HCT116 (cell line): ENCODE results near the gene TLCD3B. TPM values are rescaled to one million over a fixed set of nuclear protein-coding genes. Genes with fewer than 3 reads are reported as not detected.

ENCODE experiments used
- ATAC-seq: fragments of 200-7000 bp; cut with Tn5 transposase; 2 replicates; pipeline ENCODE4 v1.9.1; 2020; ENCODE audit warnings: mild to moderate bottlenecking, moderate library complexity
- BruUV-seq: library from RNA; stranded (reverse); fragments of 400-500 nt; replicated peaks from 2 replicates; lab custom pipeline; 2021; lab: Mats Ljungman, UMichigan
- CTCF ChIA-PET: fragments of 300-600 bp; sonication (Branson Sonifier 250); formaldehyde crosslinking; loops from one replicate; lab custom pipeline; 2021; ENCODE audit warnings: antibody characterized with exemption; lab: Charles Lee
- POLR2A ChIA-PET: fragments of 300-600, 350-600 bp; sonication (Branson Sonifier 250); formaldehyde crosslinking; loops from one replicate; lab custom pipeline; 2021; ENCODE audit warnings: antibody characterized with exemption; lab: Charles Lee
- RAD21 ChIA-PET, 2 experiments: fragments of 300-600 bp; sonication (Branson Sonifier 250); formaldehyde crosslinking; loops; one replicate each; lab custom pipeline; 2023; ENCODE audit warnings: low total read pairs in 2 of 2; ENCODE audit not compliant: uncharacterized antibody in 2 of 2, unreplicated experiment in 2 of 2, low non-redundant PET in 1 of 2; lab: Charles Lee
- DNase-seq: peaks from one replicate; pipeline ENCODE4 v3.0.0-alpha.2; 2010; ENCODE audit warnings: low read depth, low spot score
- H2AFZ ChIP-seq: fragments of 200-600 bp; shearing (Covaris generic), sonication (generic); 2 replicates; pipeline ENCODE4 v1.6.1; 2017; ENCODE audit warnings: low read depth, mixed run types, mixed read lengths, antibody characterized with exemption, low read length; ENCODE audit not compliant: poor library complexity, severe bottlenecking
- H3K27ac ChIP-seq: 2 replicates; pipeline ENCODE4 v1.5.1; 2012; ENCODE audit warnings: low read depth, low read length
- H3K27me3 ChIP-seq: fragments of 200-600 bp; sonication (generic); 2 replicates; pipeline ENCODE4 v1.6.1; 2016; ENCODE audit warnings: mixed run types, low read length, mixed read lengths; ENCODE audit not compliant: insufficient read depth
- H3K36me3 ChIP-seq, 2 experiments: fragments of 200-500 bp in 1 of 2; fragments of 200-600 bp in 1 of 2; sonication (Bioruptor generic) in 1 of 2; sonication (generic) in 1 of 2; 2 replicates each; pipeline versions ENCODE4 v1.5.1 to v1.6.1; 2014 to 2016; ENCODE audit warnings: low read length in 2 of 2, inconsistent platforms in 1 of 2, mixed read lengths in 1 of 2, mixed run types in 1 of 2; ENCODE audit not compliant: insufficient read depth in 2 of 2, control insufficient read depth in 1 of 2
- H3K4me1 ChIP-seq, 2 experiments: fragments of 200-600 bp in 1 of 2; sonication (generic) in 1 of 2; 2 replicates each; pipeline versions ENCODE4 v1.5.1 to v1.6.1; 2012 to 2017; ENCODE audit warnings: low read length in 2 of 2, inconsistent platforms in 1 of 2, mild to moderate bottlenecking in 1 of 2, mixed read lengths in 1 of 2, mixed run types in 1 of 2, moderate library complexity in 1 of 2; ENCODE audit not compliant: insufficient read depth in 2 of 2, control insufficient read depth in 1 of 2
- H3K4me2 ChIP-seq: fragments of 200-600 bp; sonication (generic); 2 replicates; pipeline ENCODE4 v1.6.1; 2017; ENCODE audit warnings: mixed run types, low read length, mixed read lengths
- H3K4me3 ChIP-seq, 2 experiments: fragments of 200-600 bp in 1 of 2; sonication (generic) in 1 of 2; replicated peaks in 1 of 2; 2 replicates each; pipeline ENCODE4 v1.5.1; 2011 to 2016; ENCODE audit warnings: low read length in 2 of 2, control low read depth in 1 of 2, low read depth in 1 of 2, mild to moderate bottlenecking in 1 of 2, mixed read lengths in 1 of 2, mixed run types in 1 of 2
- H3K79me2 ChIP-seq: fragments of 200-600 bp; sonication (generic); 2 replicates; pipeline ENCODE4 v1.6.1; 2017; ENCODE audit warnings: mild to moderate bottlenecking, mixed run types, low read length, moderate library complexity, mixed read lengths; ENCODE audit not compliant: insufficient read depth
- H3K9ac ChIP-seq: fragments of 200-600 bp; sonication (generic); 2 replicates; pipeline ENCODE4 v1.6.1; 2016; ENCODE audit warnings: low read length, mixed read lengths
- H3K9me2 ChIP-seq: fragments of 200-600 bp; sonication (generic), shearing (Covaris generic); 2 replicates; pipeline ENCODE4 v1.6.1; 2017; ENCODE audit warnings: mixed run types, mild to moderate bottlenecking, moderate library complexity; ENCODE audit not compliant: insufficient read depth
- H3K9me3 ChIP-seq, 2 experiments: fragments of 200-500 bp in 1 of 2; fragments of 200-600 bp in 1 of 2; sonication (Bioruptor generic) in 1 of 2; sonication (generic) in 1 of 2; 2 replicates each; pipeline ENCODE4 v1.6.1; 2014 to 2017; ENCODE audit warnings: low read length in 2 of 2, mixed read lengths in 2 of 2, inconsistent platforms in 1 of 2, low read depth in 1 of 2, mild to moderate bottlenecking in 1 of 2, mixed run types in 1 of 2, moderate library complexity in 1 of 2; ENCODE audit not compliant: control insufficient read depth in 1 of 2, insufficient read depth in 1 of 2
- H4K20me1 ChIP-seq: fragments of 200-600 bp; sonication (generic), shearing (Covaris generic); 2 replicates; pipeline ENCODE4 v1.6.1; 2017; ENCODE audit warnings: mixed run types, mild to moderate bottlenecking, moderate library complexity; ENCODE audit not compliant: insufficient read depth
- ATF3 ChIP-seq: IDR thresholded peaks from 2 replicates; pipeline ENCODE4 v1.6.1; 2012
- CBX3 ChIP-seq: IDR thresholded peaks from 2 replicates; pipeline ENCODE4 v1.6.1; 2012; ENCODE audit warnings: low read depth
- CTCF ChIP-seq, 3 experiments: fragments of 200-600 bp in 1 of 3; sonication (generic) in 1 of 3; IDR thresholded peaks in 2 of 3; conservative IDR thresholded peaks in 1 of 3; 2 replicates each; pipeline ENCODE4 v1.5.1; 2012 to 2017; ENCODE audit warnings: low read depth in 2 of 3, low read length in 2 of 3, antibody characterized with exemption in 1 of 3, borderline replicate concordance in 1 of 3, control low read depth in 1 of 3, mild to moderate bottlenecking in 1 of 3, mixed read lengths in 1 of 3, mixed run types in 1 of 3, moderate library complexity in 1 of 3; ENCODE audit not compliant: insufficient read depth in 1 of 3
- EGR1 ChIP-seq: IDR thresholded peaks from 2 replicates; pipeline ENCODE4 v1.6.1; 2012; ENCODE audit warnings: low read depth
- EZH2 ChIP-seq: fragments of 200-600 bp; sonication (generic); IDR thresholded peaks from 2 replicates; pipeline ENCODE4 v1.6.1; 2017; ENCODE audit warnings: antibody characterized with exemption, mixed run types
- FOSL1 ChIP-seq: IDR thresholded peaks from 2 replicates; pipeline ENCODE4 v1.6.1; 2012; ENCODE audit warnings: low read depth
- MAX ChIP-seq: IDR thresholded peaks from 2 replicates; pipeline ENCODE4 v1.6.1; 2012
- POLR2A ChIP-seq: IDR thresholded peaks from 2 replicates; pipeline ENCODE4 v1.7.0; 2011; ENCODE audit warnings: borderline replicate concordance; ENCODE audit not compliant: insufficient read depth, insufficient read length; ENCODE audit errors: extremely low read depth
- POLR2AphosphoS5 ChIP-seq: IDR thresholded peaks from 2 replicates; pipeline ENCODE4 v1.6.1; 2011; ENCODE audit warnings: mild to moderate bottlenecking, low read depth, low read length, moderate library complexity
- SRF ChIP-seq: IDR thresholded peaks from 2 replicates; pipeline ENCODE4 v1.6.1; 2012; ENCODE audit warnings: low read depth
- YY1 ChIP-seq: IDR thresholded peaks from 2 replicates; pipeline ENCODE4 v1.6.1; 2011; ENCODE audit warnings: low read length, low read depth, moderate library complexity, mild to moderate bottlenecking; ENCODE audit not compliant: insufficient replicate concordance; ENCODE audit errors: extremely low read depth
- ZBTB33 ChIP-seq: IDR thresholded peaks from 2 replicates; pipeline ENCODE4 v1.6.1; 2011; ENCODE audit warnings: mild to moderate bottlenecking, low read length, moderate library complexity; ENCODE audit not compliant: insufficient replicate concordance; ENCODE audit errors: extremely low read depth
- ZFX ChIP-seq: fragments of 450-650 bp; IDR thresholded peaks from 2 replicates; pipeline ENCODE4 v1.6.1; 2017
- ZNF274 ChIP-seq: fragments of 200-500 bp; sonication (Bioruptor generic); IDR thresholded peaks from 2 replicates; pipeline ENCODE4 v1.6.1; 2014; ENCODE audit warnings: mild to moderate bottlenecking, low read depth, low read length, inconsistent platforms
- intact Hi-C: fragments of 100-400 bp; cut with micrococcal nuclease; formaldehyde crosslinking; loops from 2 replicates; pipeline ENCODE4 v1.10.0; 2022
- total RNA-seq: library from RNA; stranded (reverse); gene quantifications from one replicate; pipeline ENCODE4 v1.2.1, GENCODE V29; 2021; ENCODE audit not compliant: unreplicated experiment

TLCD3B gene
- total RNA-seq, 1 experiment from 2014 or later, result 1.0 TPM

DNA sequence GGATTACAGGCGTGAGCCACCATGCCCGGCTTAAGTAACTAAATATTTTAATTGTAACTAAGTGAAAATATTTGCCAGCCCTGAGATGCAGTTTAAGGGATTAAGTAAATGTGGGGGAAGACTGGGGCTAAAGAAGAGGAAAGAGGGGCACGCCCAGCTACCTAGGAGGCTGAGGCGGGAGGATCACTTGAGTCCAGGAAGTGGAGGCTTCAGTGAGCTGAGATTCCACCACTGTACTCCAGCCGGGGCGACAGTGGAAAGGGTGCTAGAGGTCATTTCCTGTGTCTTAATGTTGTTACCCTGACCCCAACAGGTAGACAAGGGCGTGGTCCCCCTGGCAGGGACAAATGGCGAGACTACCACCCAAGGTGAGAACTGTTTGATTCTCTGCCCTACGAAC is 37.3 kb upstream of the TLCD3B start:
- TF ChIP-seq POLR2AphosphoS5 (0 out of 2 replicates have a peak, but pooled peaks have one; percentile 9), ZFX (no peak), ZNF274 (no peak)
- TF ChIP-seq, all 23 proteins: peak for 1
- intact Hi-C loops, result no loop called here
- ATAC-seq, result no peak

DNA sequence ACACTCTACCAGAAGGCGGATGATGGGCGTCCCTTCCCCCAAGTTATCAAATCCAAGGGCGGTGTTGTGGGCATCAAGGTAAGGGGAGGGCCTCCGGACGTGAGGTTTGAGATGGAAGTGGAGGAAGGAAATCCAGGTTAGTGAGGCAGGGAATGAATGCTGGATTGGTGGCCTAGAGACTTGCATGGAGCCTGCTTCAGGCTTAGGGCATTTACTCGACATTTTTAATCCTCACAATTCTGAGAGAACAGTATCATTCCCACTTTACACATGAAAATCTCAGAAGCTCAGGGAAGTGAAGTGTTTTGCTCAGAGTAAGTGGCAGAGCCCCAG is 36.5 kb upstream of the TLCD3B start:
- Histone ChIP-seq H3K79me2 (peaks cover 61% of the 10 kb centered on the region), H3K9ac (peak overlapping the region; percentile 99; the same call in 1 of the 2 replicates)
- RAD21 ChIA-PET, result no interaction called here

More for the DNA sequence above, 37.3 kb upstream of the TLCD3B start:
- peaks cover 14 to 38% of the 10 kb centered on the region in 2 experiments for H3K4me1 ChIP-seq
- no peaks in the 10 kb centered on the region for H3K9me2 ChIP-seq
- peak overlapping the region; percentile 32; the same call in 1 of the 2 replicates for H3K27ac ChIP-seq
- H4K20me1 ChIP-seq, result peaks cover 12% of the 10 kb centered on the region; the same call in 1 of the 2 replicates
- H3K4me2 ChIP-seq, result peak overlapping the region; percentile 1; the same call in 1 of the 2 replicates
- H3K9me3 ChIP-seq, result no peaks in the 10 kb centered on the region
- no peak overlapping the region for H3K4me3 ChIP-seq
- RAD21 ChIA-PET, result no interaction called here
- H2AFZ ChIP-seq, result no peak overlapping the region
- DNase-seq, result no peak
- BruUV-seq, result no TSS peak
- POLR2A ChIA-PET, result no interaction called here
- H3K36me3 ChIP-seq, result peaks cover 28 to 60% of the 10 kb centered on the region in 2 experiments
- no peaks in the 10 kb centered on the region for H3K27me3 ChIP-seq
- H3K9ac ChIP-seq, result no peak overlapping the region
- CTCF ChIA-PET, result interaction anchor here (1.1 to 4.4 kb wide), 2 partner anchors 24 to 44 kb away, joined by 3 to 28 read pairs; partner anchors contain the start of gene TBX6
- H3K79me2 ChIP-seq, result peaks cover 61% of the 10 kb centered on the region

More for the DNA sequence above, 36.5 kb upstream of the TLCD3B start:
- H2AFZ ChIP-seq, result no peak overlapping the region
- no peaks in the 10 kb centered on the region for H3K9me2 ChIP-seq
- no TSS peak for BruUV-seq
- ChIA-PET CTCF (interaction anchor here (4.4 kb wide), 1 partner anchor 25 kb away, joined by 28 read pairs; the partner anchor contains the start of gene TBX6), POLR2A (interaction anchor here (2.7 kb wide), 1 partner anchor 23 kb away, joined by 10 read pairs; the partner anchor contains the start of gene TBX6)
- TF ChIP-seq POLR2A (no peak), MAX (no peak), CBX3 (no peak), YY1 (no peak), SRF (no peak), FOSL1 (no peak), CTCF (IDR thresholded peaks at IDR 0.05 in 2 of 3, conservative IDR thresholded peaks at IDR 0.05 in 1 of 3; ENCODE audit: borderline replicate concordance in 1 of 3, insufficient read depth in 1 of 3, low read depth in 2 of 3, low read length in 2 of 3) (no peak), POLR2AphosphoS5 (no peak; the same call in 1 of the 2 replicates), ZBTB33 (no peak), EGR1 (no peak), ATF3 (no peak), EZH2 (no peak)
- H3K9me3 ChIP-seq, result no peaks in the 10 kb centered on the region
- peaks cover 28 to 60% of the 10 kb centered on the region in 2 experiments for H3K36me3 ChIP-seq
- no peaks in the 10 kb centered on the region for H3K27me3 ChIP-seq
- H3K4me2 ChIP-seq, result peak overlapping the region; percentile 95
- H3K27ac ChIP-seq, result peak overlapping the region; percentile 100
- intact Hi-C loops, result no loop called here
- DNase-seq (no peak), ATAC-seq (no peak)
- peaks cover 18 to 42% of the 10 kb centered on the region in 2 experiments for H3K4me1 ChIP-seq
- peak overlapping the region; percentile 98 for H3K4me3 ChIP-seq
- peaks cover 12% of the 10 kb centered on the region; the same call in 1 of the 2 replicates for H4K20me1 ChIP-seq
